ENCODE data around the gene RALGAPA1. TPM values are rescaled to one million over a fixed set of nuclear protein-coding genes. Genes with fewer than 3 reads are reported as not detected.

The RALGAPA1 gene
- total and polyA plus RNA-seq, 9 of the 15 experiments (the other 6 are each of a cell fraction or from before 2014, with no cell fraction given), result 2.5 to 16.3 (median 6.2) TPM

- ChIA-PET CTCF (ENCODE audit: low intra/inter-chr PET ratio) (interaction anchor here (0.6 to 0.8 kb wide), 2 partner anchors 383 to 601 kb away, joined by 3 to 4 read pairs; no protein-coding TSS in a partner anchor), POLR2A (interaction anchor here (0.6 kb wide), 2 partner anchors 123 to 933 kb away, joined by 3 to 4 read pairs; no protein-coding TSS in a partner anchor)
- Histone ChIP-seq H3K27me3 (ENCODE audit: control insufficient read depth in 2 of 2, insufficient read depth in 2 of 2, low read length in 2 of 2) (no peaks in the 10 kb centered on the region), H3K79me2 (ENCODE audit: control insufficient read depth, insufficient read depth, low read length) (no peaks in the 10 kb centered on the region), H3K4me2 (ENCODE audit: insufficient read depth, low read length) (no peak overlapping the region), H3K36me3 (ENCODE audit: control insufficient read depth, insufficient read depth, low read length) (no peaks in the 10 kb centered on the region), H3K4me3 (no peak overlapping the region), H4K20me1 (replicated peaks; ENCODE audit: control insufficient read depth, insufficient read depth, low read length) (no peaks in the 10 kb centered on the region), H3K9ac (ENCODE audit: insufficient read depth in 1 of 2, low read depth in 2 of 2, low read length in 2 of 2) (no peak overlapping the region), H3K4me1 (replicated peaks in 1 of 2; ENCODE audit: control insufficient read depth in 2 of 2, insufficient read depth in 2 of 2, low read length in 2 of 2) (no peaks in the 10 kb centered on the region; a peak in 1 of 5 replicates), H2AFZ (ENCODE audit: low read depth, low read length) (no peak overlapping the region), H3K9me1 (ENCODE audit: control insufficient read depth, insufficient read depth, low read length) (no peaks in the 10 kb centered on the region), H3K9me3 (replicated peaks; ENCODE audit: control insufficient read depth, insufficient read depth, low read depth, low read length) (no peaks in the 10 kb centered on the region), H3K27ac (ENCODE audit: extremely low read depth, low read depth, low read length) (no peak overlapping the region)
- FAIRE-seq (peak; percentile 56), DNase-seq (ENCODE audit: extremely low read depth in 1 of 4, low spot score in 3 of 4) (peak; percentile 24 to 70 (median 28)), ATAC-seq (peak; percentile 85)
- WGBS (ENCODE audit: insufficient coverage, low coverage, missing lambda C conversion rate), result 23% methylated on average over 3 of the region's 3 CpGs
- intact Hi-C loops (cut with micrococcal nuclease) (loop anchor here (5.0 to 10.0 kb wide), 2 partner anchors 127 to 390 kb away; no protein-coding TSS in a partner anchor), in situ Hi-C loops (cut with MboI) (loop anchor here (10.0 kb wide), 1 partner anchor 380 kb away; no protein-coding TSS in a partner anchor)
- TF ChIP-seq CTCF (IDR thresholded peaks at IDR 0.05 in 2 of 3, conservative IDR thresholded peaks at IDR 0.05 in 1 of 3; ENCODE audit: insufficient read depth in 2 of 3, low read depth in 1 of 3, low read length in 3 of 3) (peak; percentile 53 to 62 (median 54)), RAD21 (CRISPR knock-in tag; conservative IDR thresholded peaks at IDR 0.05 in 1 of 2, IDR thresholded peaks at IDR 0.05 in 1 of 2) (peak in 1 of 2 experiments; percentile 24; a peak in 1 of 4 replicates), MXI1 (IDR thresholded peaks at IDR 0.05; ENCODE audit: low read depth, low read length) (no peak)
- TF ChIP-seq, protein P1, sequence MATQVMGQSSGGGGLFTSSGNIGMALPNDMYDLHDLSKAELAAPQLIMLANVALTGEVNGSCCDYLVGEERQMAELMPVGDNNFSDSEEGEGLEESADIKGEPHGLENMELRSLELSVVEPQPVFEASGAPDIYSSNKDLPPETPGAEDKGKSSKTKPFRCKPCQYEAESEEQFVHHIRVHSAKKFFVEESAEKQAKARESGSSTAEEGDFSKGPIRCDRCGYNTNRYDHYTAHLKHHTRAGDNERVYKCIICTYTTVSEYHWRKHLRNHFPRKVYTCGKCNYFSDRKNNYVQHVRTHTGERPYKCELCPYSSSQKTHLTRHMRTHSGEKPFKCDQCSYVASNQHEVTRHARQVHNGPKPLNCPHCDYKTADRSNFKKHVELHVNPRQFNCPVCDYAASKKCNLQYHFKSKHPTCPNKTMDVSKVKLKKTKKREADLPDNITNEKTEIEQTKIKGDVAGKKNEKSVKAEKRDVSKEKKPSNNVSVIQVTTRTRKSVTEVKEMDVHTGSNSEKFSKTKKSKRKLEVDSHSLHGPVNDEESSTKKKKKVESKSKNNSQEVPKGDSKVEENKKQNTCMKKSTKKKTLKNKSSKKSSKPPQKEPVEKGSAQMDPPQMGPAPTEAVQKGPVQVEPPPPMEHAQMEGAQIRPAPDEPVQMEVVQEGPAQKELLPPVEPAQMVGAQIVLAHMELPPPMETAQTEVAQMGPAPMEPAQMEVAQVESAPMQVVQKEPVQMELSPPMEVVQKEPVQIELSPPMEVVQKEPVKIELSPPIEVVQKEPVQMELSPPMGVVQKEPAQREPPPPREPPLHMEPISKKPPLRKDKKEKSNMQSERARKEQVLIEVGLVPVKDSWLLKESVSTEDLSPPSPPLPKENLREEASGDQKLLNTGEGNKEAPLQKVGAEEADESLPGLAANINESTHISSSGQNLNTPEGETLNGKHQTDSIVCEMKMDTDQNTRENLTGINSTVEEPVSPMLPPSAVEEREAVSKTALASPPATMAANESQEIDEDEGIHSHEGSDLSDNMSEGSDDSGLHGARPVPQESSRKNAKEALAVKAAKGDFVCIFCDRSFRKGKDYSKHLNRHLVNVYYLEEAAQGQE (IDR thresholded peaks at IDR 0.05; ENCODE audit: borderline replicate concordance), result no peak
- TF ChIP-seq, protein P1 (CRISPR knock-in tag; IDR thresholded peaks at IDR 0.05; ENCODE audit: low read depth), result no peak
- no TSS peak for BruUV-seq (replicated peaks)
Measured at GRCh38 chr14:35814371-35815005, 5.4 kb upstream of the RALGAPA1 start.

All from K562 (cell line).